H1 (cell line): ENCODE results near the gene RFX2.

Source experiments
- ATF3 ChIP-seq: IDR thresholded peaks from 2 replicates; pipeline ENCODE4 v1.6.1; 2011; ENCODE audit warnings: low read depth, mild to moderate bottlenecking, low read length; ENCODE audit not compliant: insufficient read depth
- CTCF ChIP-seq, 3 experiments: IDR thresholded peaks; 1 replicate in 2 of 3; 2 replicates in 1 of 3; pipeline versions ENCODE4 v1.5.1 to v1.6.1; 2011; ENCODE audit warnings: low read length in 3 of 3, mild to moderate bottlenecking in 3 of 3, inconsistent platforms in 2 of 3, low read depth in 1 of 3, moderate library complexity in 1 of 3; ENCODE audit not compliant: insufficient read depth in 1 of 3; ENCODE audit errors: control extremely low read depth in 1 of 3
- EGR1 ChIP-seq: IDR thresholded peaks from 2 replicates; pipeline ENCODE4 v1.6.1; 2011; ENCODE audit warnings: low read depth, low read length, borderline replicate concordance
- POLR2A ChIP-seq, 2 experiments: IDR thresholded peaks; 1 replicate in 1 of 2; 2 replicates in 1 of 2; pipeline ENCODE4 v1.6.1; 2011; ENCODE audit warnings: low read depth in 2 of 2, low read length in 2 of 2, mild to moderate bottlenecking in 2 of 2; ENCODE audit errors: control extremely low read depth in 1 of 2
- POLR2AphosphoS5 ChIP-seq: IDR thresholded peaks from 2 replicates; pipeline ENCODE4 v1.6.1; 2011; ENCODE audit warnings: low read depth, low read length

GRCh38 chr19:5950741-5951140 is 159.6 kb downstream of the RFX2 start:
- TF ChIP-seq CTCF (IDR thresholded peaks at IDR 0.05; ENCODE audit: control extremely low read depth in 1 of 3, insufficient read depth in 1 of 3, low read depth in 1 of 3, low read length in 3 of 3) (no peak), POLR2A (IDR thresholded peaks at IDR 0.05; ENCODE audit: control extremely low read depth in 1 of 2, low read depth in 2 of 2, low read length in 2 of 2) (no peak), POLR2AphosphoS5 (no peak), ATF3 (no peak), EGR1 (no peak)
